Endothelial cell of umbilical vein (primary cell): ENCODE measurements around the gene ZNF112. TPM values are rescaled to one million over a fixed set of nuclear protein-coding genes. Genes with fewer than 3 reads are reported as not detected.

Experiments used
- BruUV-seq: library from RNA; stranded (reverse); fragments of 400-500 nt; replicated peaks from 2 replicates; lab custom pipeline; 2021; lab: Mats Ljungman, UMichigan
- CTCF ChIA-PET: fragments of 300-600, 350-600 bp; sonication (Branson Sonifier 250); formaldehyde crosslinking; loops from one replicate; lab custom pipeline; 2021; ENCODE audit warnings: antibody characterized with exemption, inconsistent platforms; lab: Charles Lee
- POLR2A ChIA-PET: fragments of 300-600, 350-600 bp; sonication (Branson Sonifier 250); formaldehyde crosslinking; loops from one replicate; lab custom pipeline; 2021; ENCODE audit warnings: antibody characterized with exemption, inconsistent platforms; lab: Charles Lee
- DNase-seq: peaks from one replicate; pipeline ENCODE4 v3.0.0-alpha.2; 2011; ENCODE audit warnings: low read depth, low spot score
- FAIRE-seq: peaks from 2 replicates; lab custom pipeline; 2011; peaks lifted over from hg19 to GRCh38; lab: Jason Lieb, UNC
- H2AFZ ChIP-seq: 2 replicates; pipeline ENCODE4 v1.6.0; 2012; ENCODE audit warnings: low read depth, low read length, control low read depth, inconsistent platforms
- H3K27ac ChIP-seq: 2 replicates; pipeline ENCODE4 v1.5.1; 2011; ENCODE audit warnings: low read depth, mild to moderate bottlenecking, control low read depth, low read length, moderate library complexity; ENCODE audit not compliant: insufficient read depth
- H3K27me3 ChIP-seq, 2 experiments: 2 replicates each; pipeline versions ENCODE4 v1.6.0 to v1.6.1; 2011; ENCODE audit warnings: low read length in 2 of 2, mixed read lengths in 1 of 2; ENCODE audit not compliant: control insufficient read depth in 2 of 2, insufficient read depth in 2 of 2
- H3K36me3 ChIP-seq, 2 experiments: 2 replicates in 1 of 2; 3 replicates in 1 of 2; pipeline ENCODE4 v1.5.1; 2011; ENCODE audit warnings: low read length in 2 of 2, mild to moderate bottlenecking in 1 of 2, moderate library complexity in 1 of 2; ENCODE audit not compliant: control insufficient read depth in 2 of 2, insufficient read depth in 2 of 2; ENCODE audit errors: extremely low read depth in 1 of 2
- H3K4me1 ChIP-seq: 3 replicates; pipeline ENCODE4 v1.5.1; 2011; ENCODE audit warnings: mild to moderate bottlenecking, low read length; ENCODE audit not compliant: control insufficient read depth, insufficient read depth; ENCODE audit errors: extremely low read depth
- H3K4me2 ChIP-seq: 2 replicates; pipeline ENCODE4 v1.6.1; 2011; ENCODE audit warnings: low read length, control low read depth, mixed read lengths; ENCODE audit not compliant: insufficient read depth
- H3K4me3 ChIP-seq, 3 experiments: fragments of 200-600 bp in 1 of 3; sonication (generic), shearing (Covaris generic) in 1 of 3; replicated peaks in 1 of 3; 2 replicates each; pipeline ENCODE4 v1.5.1; 2011 to 2016; ENCODE audit warnings: control low read depth in 3 of 3, low read length in 3 of 3, mild to moderate bottlenecking in 2 of 3, inconsistent platforms in 1 of 3, low read depth in 1 of 3, moderate library complexity in 1 of 3; ENCODE audit not compliant: insufficient read depth in 1 of 3
- H3K79me2 ChIP-seq: 2 replicates; pipeline ENCODE4 v1.6.0; 2012; ENCODE audit warnings: low read length, inconsistent platforms; ENCODE audit not compliant: control insufficient read depth, insufficient read depth
- H3K9ac ChIP-seq: replicated peaks from 2 replicates; pipeline ENCODE3; 2011; ENCODE audit warnings: low read length, control low read depth; ENCODE audit not compliant: insufficient read depth; ENCODE audit errors: extremely low read depth
- H3K9me1 ChIP-seq: replicated peaks from 3 replicates; pipeline ENCODE4 v1.6.0; 2011; ENCODE audit warnings: mild to moderate bottlenecking, low read length; ENCODE audit not compliant: control insufficient read depth, insufficient read depth; ENCODE audit errors: extremely low read depth
- H3K9me3 ChIP-seq: replicated peaks from 2 replicates; pipeline ENCODE4 v1.5.1; 2012; ENCODE audit warnings: low read length, inconsistent platforms; ENCODE audit not compliant: control insufficient read depth, insufficient read depth
- H4K20me1 ChIP-seq: replicated peaks from 2 replicates; pipeline ENCODE3; 2011; ENCODE audit warnings: mild to moderate bottlenecking, low read length; ENCODE audit not compliant: control insufficient read depth, insufficient read depth; ENCODE audit errors: extremely low read depth
- FOS ChIP-seq: IDR thresholded peaks from 2 replicates; pipeline ENCODE4 v1.6.1; 2011; ENCODE audit warnings: mild to moderate bottlenecking, low read length, moderate library complexity, borderline replicate concordance; ENCODE audit not compliant: insufficient read depth
- GATA2 ChIP-seq: IDR thresholded peaks from 2 replicates; pipeline ENCODE4 v1.7.0; 2011; ENCODE audit warnings: low read depth, mild to moderate bottlenecking, moderate library complexity, mixed read lengths, low read length; ENCODE audit not compliant: insufficient read length, insufficient read depth
- JUN ChIP-seq: IDR thresholded peaks from 2 replicates; pipeline ENCODE4 v1.6.1; 2011; ENCODE audit warnings: borderline replicate concordance, low read depth; ENCODE audit not compliant: insufficient read length, insufficient read depth
- MAX ChIP-seq: IDR thresholded peaks from 2 replicates; pipeline ENCODE4 v1.6.1; 2011; ENCODE audit not compliant: insufficient read depth, insufficient read length
- MYC ChIP-seq: IDR thresholded peaks from one replicate; pipeline ENCODE4 v1.6.1; 2011; ENCODE audit warnings: mild to moderate bottlenecking, low read depth, low read length
- dilution Hi-C: fragments of 300-500 bp; cut with MboI; formaldehyde crosslinking; loops from one replicate; pipeline ENCODE4 v1.15.0; 2019; ENCODE audit warnings: low sequenced_read_pairs; ENCODE audit not compliant: extremely low pct_ligation_motif_present
- intact Hi-C: fragments of 100-400 bp; cut with micrococcal nuclease; formaldehyde crosslinking; loops from one replicate; pipeline ENCODE4 v1.10.0; 2022
- polyA plus RNA-seq, 4 experiments: library from polyadenylated mRNA; depleted of rRNA in 3 of 4; stranded (reverse) in 3 of 4; unstranded in 1 of 4; fragments of >200 nt; gene quantifications; 2 replicates each; pipeline versions ENCODE4 v1.2.1 to v1.2.3, GENCODE V29; 2011 to 2012; ENCODE audit warnings: missing spikeins in 1 of 4
- total RNA-seq: library from RNA; stranded (reverse); gene quantifications from 2 replicates; pipeline ENCODE4 v1.2.3, GENCODE V29; 2021

The ZNF112 gene
- total and polyA plus RNA-seq, 2 donors (not counting 3 experiments of a cell fraction or from before 2014, with no cell fraction given): 2.0 to 4.6 TPM

- ChIA-PET CTCF (no interaction called here), POLR2A (no interaction called here)
- Histone ChIP-seq H3K9me3 (no peaks in the 10 kb centered on the region), H4K20me1 (no peaks in the 10 kb centered on the region), H3K4me3 (no peak overlapping the region), H3K27me3 (no peaks in the 10 kb centered on the region), H3K9me1 (no peaks in the 10 kb centered on the region), H3K79me2 (no peaks in the 10 kb centered on the region), H3K36me3 (no peaks in the 10 kb centered on the region), H3K4me2 (no peak overlapping the region), H3K27ac (no peak overlapping the region), H3K9ac (no peak overlapping the region), H2AFZ (no peak overlapping the region), H3K4me1 (no peaks in the 10 kb centered on the region)
- TF ChIP-seq FOS (no peak), MYC (no peak), GATA2 (no peak)
- BruUV-seq: no TSS peak
- DNase-seq: no peak
- dilution Hi-C loops (no loop called here), intact Hi-C loops (no loop called here)
- no peak for FAIRE-seq
Observed at GRCh38 chr19:44371815-44372480, 15.5 kb upstream of the ZNF112 start.

- CTCF ChIA-PET: no interaction called here
- H3K9me1 ChIP-seq: no peaks in the 10 kb centered on the region
- FAIRE-seq (no peak), DNase-seq (peak; percentile 7)
- no peaks in the 10 kb centered on the region for H3K27me3 ChIP-seq
- no peaks in the 10 kb centered on the region for H3K9me3 ChIP-seq
- POLR2A ChIA-PET: no interaction called here
- no peaks in the 10 kb centered on the region for H3K4me1 ChIP-seq
- H2AFZ ChIP-seq: no peak overlapping the region
- intact Hi-C loops (no loop called here), dilution Hi-C loops (no loop called here)
- no TSS peak for BruUV-seq
- no peaks in the 10 kb centered on the region for H3K79me2 ChIP-seq
- no peaks in the 10 kb centered on the region for H4K20me1 ChIP-seq
- no peaks in the 10 kb centered on the region for H3K36me3 ChIP-seq
- no peak overlapping the region for H3K4me3 ChIP-seq
- H3K27ac ChIP-seq: no peak overlapping the region
- no peak overlapping the region for H3K4me2 ChIP-seq
- H3K9ac ChIP-seq: no peak overlapping the region
- TF ChIP-seq JUN (peak; percentile 6), MAX (no peak)
Observed at GRCh38 chr19:44367024-44367423, 10.5 kb upstream of the ZNF112 start.
